GM19452 (cell line): ENCODE results near the gene SLC22A23.

Source experiments
- ATAC-seq: cut with Tn5 transposase; IDR thresholded peaks from one replicate; pipeline ENCODE4 v1.9.1; 2021; ENCODE audit not compliant: unreplicated experiment

Gene SLC22A23

GRCh38 chr6:3273707-3274521 is 182.9 kb downstream of the SLC22A23 start:
- no peak for ATAC-seq

GRCh38 chr6:3272911-3273547 is 183.8 kb downstream of the SLC22A23 start:
- ATAC-seq: no peak

DNA sequence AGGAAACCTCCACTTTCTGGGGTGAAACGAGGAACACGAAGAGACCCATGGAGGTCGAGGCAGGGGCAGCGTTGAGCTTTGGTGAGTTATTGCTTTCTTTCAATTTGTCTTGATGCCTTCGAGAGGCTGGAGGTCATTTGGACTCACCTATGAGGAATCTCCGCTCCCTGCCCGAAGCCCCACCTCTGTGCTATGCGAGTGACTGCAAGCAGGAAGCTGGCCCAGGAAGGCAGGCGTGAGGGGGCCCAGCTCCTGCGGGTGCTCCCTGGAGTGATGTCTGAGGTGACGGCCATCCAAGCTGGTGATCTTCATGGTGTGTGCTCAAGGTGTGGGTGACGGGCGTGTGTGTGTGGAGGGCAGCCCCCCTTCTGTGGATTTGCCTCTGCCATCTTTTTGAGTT is 185.1 kb downstream of the SLC22A23 start:
- ATAC-seq: no peak

DNA sequence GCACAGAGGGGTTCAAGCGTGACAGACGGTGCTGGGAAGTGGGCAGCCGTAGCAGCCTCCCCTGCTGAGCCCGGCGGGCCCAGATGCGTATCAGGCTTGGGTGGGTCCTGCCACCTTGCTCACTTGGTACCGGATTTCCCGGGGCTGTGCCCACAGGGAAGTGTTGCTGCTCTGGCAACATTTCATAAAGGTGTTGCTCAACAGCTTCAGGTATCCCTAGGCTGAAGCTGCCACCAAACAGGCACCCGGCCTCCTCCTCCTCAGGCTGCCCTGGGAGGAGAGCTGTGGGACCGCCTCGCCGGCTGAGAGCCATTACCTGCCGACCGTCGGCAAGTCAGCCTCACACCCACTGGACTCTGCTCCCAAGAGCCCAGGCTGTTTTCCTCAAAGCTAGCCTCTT is 186.6 kb downstream of the SLC22A23 start:
- no peak for ATAC-seq

DNA sequence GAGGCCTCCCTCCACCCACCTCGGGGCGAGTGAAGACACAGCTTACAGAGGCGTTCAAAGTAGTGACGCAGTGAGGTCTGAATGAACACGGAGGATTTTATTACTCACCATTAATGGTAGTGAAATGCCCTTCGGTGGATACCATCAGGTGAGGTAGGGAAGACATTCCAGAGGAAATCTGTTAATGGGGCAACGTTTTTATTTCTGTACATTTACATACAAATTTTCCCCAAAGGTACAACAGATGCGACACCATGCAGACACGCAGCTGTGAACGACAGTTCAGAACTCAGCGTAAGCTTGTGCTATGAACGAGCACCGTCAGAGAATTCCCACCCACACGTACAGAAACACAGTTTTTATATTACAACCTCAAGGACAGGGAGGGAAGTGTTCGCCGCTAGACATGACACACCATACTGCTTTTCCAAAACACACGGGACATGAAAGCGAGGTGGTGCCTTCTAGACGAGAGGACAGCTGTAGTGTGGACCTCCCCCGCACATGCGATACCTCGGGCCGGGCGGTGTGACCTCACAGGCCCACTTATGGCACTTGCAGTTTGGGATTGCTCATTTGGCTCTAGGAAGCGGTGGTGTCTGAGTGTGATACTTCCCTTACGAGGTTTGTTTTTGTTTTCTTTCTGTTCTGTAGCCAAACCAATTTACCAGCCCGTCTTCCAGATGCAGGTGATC is 187.4 kb downstream of the SLC22A23 start:
- no peak for ATAC-seq

GRCh38 chr6:3268680-3269079 is 188.2 kb downstream of the SLC22A23 start:
- no peak for ATAC-seq

DNA sequence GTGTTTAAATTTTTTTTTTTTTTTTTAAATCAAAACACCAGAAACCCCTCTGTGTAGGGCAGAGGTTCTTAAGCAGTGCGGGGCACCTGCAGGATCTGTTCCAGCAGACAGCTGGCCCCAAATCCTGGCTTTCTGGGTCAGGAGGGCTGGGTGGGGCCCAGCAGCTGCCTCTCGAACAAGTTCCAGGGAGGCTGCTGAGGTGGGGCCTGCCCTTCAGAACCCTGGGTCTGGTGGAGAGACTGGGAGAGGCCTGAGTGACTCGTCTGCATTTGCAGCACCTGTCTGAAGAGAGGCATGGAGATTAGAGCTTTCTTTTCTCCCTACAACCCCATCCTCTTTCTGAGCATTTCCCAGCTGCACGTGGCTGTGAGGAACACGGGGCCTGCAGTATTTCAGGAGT is 189.7 kb downstream of the SLC22A23 start:
- ATAC-seq: no peak

DNA sequence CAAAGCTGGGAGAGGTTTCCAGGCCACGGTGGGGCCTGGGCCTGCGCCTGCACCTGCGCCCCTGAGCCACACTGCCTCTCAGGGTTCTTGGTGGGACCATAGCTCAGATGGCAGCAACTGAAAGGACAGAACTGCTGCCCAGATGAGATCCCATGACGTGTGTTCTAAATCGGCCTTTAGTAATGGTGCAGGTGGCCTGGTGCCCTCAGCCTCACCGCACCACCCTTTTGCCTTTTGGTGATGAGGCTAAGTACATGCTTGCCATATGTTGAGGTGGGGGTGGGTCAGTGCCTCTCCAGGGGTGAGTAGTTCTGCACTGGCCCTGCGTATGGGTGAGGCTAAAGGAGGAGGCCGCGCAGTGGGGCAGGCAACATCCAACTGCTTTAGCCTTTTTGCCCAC is 190.7 kb downstream of the SLC22A23 start:
- no peak for ATAC-seq

GRCh38 chr6:3265671-3266070 is 191.2 kb downstream of the SLC22A23 start:
- no peak for ATAC-seq

DNA sequence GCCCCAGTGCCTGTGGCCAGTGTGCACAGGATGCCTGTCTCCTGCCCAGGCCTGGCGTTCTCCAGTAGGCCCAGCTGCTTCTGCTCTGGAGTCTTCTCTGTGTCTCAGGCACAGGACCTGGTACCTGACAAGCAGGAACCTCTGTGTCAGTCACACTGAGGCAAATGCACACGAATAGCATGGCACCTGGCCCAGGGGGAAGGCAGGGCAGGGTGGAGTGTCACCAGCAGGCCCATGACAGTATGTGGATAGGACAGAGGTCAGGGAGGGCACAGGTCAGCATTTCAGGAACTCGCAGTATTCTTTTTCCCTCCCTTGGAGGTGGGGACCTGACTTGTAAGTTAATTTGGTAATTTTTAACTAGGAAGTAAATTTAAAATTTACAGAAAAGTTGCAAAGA is 192.5 kb downstream of the SLC22A23 start:
- ATAC-seq: no peak

DNA sequence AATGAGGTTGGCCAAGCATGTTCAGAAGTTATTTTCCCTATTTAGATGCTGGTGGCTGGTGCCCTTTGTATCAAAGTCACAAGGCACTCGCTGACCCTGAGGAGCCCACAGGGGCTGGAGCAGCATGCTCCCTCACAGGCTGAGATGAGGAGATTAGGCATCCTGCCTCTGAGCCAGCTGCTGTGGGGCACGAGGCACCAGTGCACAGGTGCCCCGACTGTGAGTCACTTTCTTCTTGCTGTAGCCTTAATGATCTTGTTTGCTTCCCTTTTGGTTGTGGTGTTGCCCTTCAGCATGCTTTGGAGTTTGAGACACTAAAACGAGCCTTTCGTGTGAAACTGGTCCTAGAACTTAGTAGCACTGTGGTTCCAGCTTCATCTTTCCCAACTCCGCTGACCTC is 193.8 kb downstream of the SLC22A23 start:
- no peak for ATAC-seq

DNA sequence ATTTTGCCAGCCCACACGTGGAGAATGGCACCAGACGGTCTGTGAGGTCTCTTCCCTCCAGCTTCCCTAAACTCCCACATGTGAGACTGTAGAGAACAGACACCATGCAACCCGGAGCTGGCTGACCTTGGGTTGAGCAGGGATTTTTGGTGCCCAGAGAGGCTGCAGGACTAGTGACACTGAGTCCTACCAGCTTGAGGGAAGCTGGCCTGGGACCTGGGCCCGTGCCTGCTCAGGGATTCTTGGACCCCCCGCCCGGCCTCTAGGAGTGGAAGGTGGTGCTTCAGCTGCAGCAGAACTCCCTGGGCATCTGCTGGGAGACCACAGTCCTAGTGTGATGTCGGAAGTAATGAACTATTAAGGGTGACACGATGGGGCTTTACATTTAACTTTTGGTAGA is 194.9 kb downstream of the SLC22A23 start:
- ATAC-seq: no peak

DNA sequence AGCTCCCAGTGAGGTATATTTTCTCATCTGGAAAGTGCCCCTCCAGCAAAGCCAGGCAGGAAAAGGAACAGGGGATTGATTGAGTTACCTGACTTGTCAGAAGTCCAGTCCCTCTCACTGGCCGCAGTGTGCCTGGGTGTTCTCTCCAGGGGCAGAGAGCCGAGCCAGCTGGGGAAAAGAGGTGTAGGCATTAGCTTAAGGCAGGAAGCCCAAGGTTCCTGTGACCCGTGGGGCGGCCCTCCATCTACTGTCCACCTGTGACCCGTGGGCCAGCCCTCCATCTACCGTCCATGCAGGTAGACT is 195.4 kb downstream of the SLC22A23 start:
- no peak for ATAC-seq

DNA sequence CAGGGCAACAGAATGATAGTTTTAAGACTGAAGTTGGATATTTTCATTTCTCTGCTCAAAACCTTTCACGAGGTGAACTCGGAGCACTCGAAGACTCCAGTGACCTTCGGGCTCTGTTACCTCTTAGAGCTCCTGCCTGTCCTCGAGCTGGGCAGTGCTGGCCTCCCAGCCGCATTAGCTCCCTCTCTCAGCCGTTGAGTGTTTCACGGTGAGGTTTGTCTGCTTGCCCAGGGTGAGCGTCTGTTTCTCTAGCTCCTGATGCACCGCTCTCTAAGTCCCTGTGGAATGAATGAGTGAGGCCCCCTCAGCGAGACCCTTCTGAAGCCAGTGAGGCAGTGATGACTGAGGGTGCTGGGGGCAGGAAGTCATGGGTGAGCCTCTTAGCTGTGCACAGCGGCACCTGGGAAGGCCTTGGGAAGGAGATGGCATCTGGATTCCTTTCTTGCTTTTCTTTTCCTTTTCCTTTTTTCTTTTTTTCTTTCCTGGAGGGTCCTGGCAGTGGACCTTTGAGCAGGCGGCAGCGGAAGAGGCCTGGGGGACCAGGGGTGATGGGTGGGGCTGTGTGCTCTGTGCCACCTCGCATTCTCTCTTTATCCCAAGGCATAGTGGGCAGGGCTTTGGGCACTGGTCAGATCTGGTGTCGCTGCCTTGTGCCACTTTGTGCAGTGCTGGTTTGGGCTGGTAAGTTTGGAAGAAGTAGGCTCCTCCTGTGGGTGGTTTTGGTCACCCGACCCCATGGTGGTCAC is 195.9 kb downstream of the SLC22A23 start:
- ATAC-seq: no peak

DNA sequence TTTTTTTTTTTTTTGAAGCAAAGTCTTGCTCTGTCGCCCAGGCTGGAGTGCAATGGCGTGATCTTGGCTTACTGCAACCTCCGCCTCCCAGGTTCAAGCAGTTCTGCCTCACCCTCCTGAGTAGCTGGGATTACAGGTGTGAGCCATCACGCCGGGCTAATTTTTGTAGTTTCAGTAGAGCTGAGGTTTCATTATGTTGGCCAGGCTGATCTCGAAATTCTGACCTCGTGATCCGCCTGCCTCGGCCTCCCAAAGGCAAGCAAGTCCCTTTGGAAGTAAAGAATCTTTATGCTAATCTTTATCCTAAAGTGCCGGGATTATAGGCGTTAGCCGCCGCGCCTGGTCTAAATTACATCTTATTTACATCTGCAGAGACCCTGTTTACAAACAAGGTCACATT is 196.6 kb downstream of the SLC22A23 start:
- ATAC-seq: no peak

DNA sequence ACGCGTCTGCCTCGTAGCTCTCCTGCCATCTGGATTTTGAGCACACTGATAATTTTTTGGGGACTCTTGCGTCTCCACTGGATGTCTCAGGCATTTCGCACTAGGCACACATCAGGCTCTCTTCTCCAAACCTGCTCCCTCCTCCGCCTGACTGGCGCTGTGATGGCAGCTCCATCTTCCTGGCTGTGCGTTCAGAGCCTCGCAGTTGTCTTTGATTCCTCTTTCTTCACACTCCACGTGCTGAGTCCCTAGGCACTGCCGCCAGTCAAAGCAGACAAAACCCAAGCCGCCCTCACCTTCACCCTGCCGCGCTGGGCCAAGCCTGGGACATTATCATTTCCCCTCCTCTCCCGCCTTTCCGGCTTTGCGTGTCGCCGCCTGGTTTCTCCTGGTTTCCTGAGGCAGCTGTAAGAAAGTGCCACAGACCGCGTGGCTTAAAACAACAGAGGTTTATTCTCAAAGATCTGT is 197.3 kb downstream of the SLC22A23 start:
- peak; percentile 27 for ATAC-seq

GRCh38 chr6:3258720-3259490 is 197.9 kb downstream of the SLC22A23 start, which contains the start of gene PSMG4:
Gene PSMG4 (plus strand): TSS chr6:3258947. CDS start chr6:3259023, 76 bp downstream.
- peak; percentile 66 for ATAC-seq

- ATAC-seq: no peak
Measured at GRCh38 chr6:3258201-3258600, 198.6 kb downstream of the SLC22A23 start.

DNA sequence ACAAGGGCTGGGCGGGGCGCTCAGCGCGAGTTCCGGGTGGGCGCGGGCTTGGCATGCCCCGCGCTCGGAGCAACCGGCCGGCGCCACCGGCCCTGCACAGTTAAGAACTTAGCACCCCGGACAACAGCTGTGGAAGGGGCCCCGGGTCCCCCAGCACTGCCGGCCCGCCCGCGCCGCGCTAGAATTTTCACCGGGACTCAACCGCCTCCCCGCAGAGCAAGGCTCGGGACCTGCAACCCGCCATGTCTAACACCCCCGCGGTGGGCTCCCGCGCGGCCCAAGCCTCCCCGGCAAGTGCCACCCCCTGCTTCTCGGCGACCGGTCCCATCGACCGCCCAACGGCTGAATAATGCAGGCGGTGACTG is 203.3 kb downstream of the SLC22A23 start:
- ATAC-seq: no peak

DNA sequence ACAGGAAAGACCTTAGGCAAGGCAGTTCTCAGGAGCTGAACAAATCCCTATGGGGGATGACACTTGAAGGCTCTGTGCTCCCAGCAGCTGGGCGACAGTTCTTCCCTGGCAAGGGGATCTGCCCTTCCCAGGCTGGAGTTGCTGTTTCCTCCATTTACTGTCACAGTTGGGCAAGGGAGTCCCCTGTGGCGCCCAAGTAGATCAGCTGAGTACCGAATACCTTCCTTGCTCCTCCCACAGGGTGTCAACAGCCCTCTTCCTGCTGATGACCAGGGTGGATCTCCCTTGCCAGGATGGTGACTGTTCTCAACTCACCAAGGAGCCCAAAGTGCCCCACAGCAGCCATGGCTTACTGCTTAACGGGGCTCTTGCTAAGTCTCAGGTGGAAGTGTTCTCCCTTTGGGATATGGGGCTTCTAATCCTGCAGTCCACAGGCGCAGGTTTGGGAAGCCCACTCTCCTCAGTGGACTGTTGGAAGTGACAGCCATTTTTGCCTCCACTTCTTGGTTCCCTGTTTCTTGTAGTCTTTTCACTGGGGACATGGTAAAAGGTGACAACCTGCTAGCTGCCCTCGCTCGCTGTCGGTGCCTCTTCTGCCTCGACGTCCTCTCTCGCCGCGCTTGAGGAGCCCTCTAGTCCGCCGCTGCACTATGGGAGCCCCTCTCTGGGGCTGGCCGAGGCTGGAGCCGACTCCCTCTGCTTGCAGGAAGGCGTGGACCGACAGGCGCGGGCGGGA is 203.8 kb downstream of the SLC22A23 start:
- no peak for ATAC-seq
